Kasumi-1 (cell line): ENCODE data around the gene PDZD2.
"Not testable (repeated sequence)": the region's sequence is repeated elsewhere in the genome, so short reads cannot be mapped to it uniquely, and the experiment has no call there.

Experiments
- DNase-seq, 2 experiments: peaks; one replicate each; lab custom pipeline; 2025; lab: John Stamatoyannopoulos, UW

The PDZD2 gene

GRCh38 chr5:31733371-31733770 is 94.4 kb downstream of the PDZD2 start:
- no peak for DNase-seq

- no peak for DNase-seq
Measured at GRCh38 chr5:31736127-31736526, 97.2 kb downstream of the PDZD2 start.

GRCh38 chr5:31738199-31738598 is 99.3 kb downstream of the PDZD2 start:
- DNase-seq: no peak

- no peak for DNase-seq
Measured at GRCh38 chr5:31741496-31741895, 102.6 kb downstream of the PDZD2 start.

- no peak for DNase-seq
Measured at GRCh38 chr5:31743678-31744077, 104.7 kb downstream of the PDZD2 start.

- DNase-seq: no peak
Measured at GRCh38 chr5:31748458-31749172, 109.7 kb downstream of the PDZD2 start.

- DNase-seq: no peak
Measured at GRCh38 chr5:31750215-31750614, 111.3 kb downstream of the PDZD2 start.

- DNase-seq: no peak
Measured at GRCh38 chr5:31751610-31752009, 112.7 kb downstream of the PDZD2 start.

- DNase-seq: no peak
Measured at GRCh38 chr5:31753700-31754357, 114.9 kb downstream of the PDZD2 start.

GRCh38 chr5:31754358-31754704 is 115.4 kb downstream of the PDZD2 start:
- no peak for DNase-seq

GRCh38 chr5:31754741-31755675 is 116.1 kb downstream of the PDZD2 start:
- DNase-seq: no peak

GRCh38 chr5:31755676-31756230 is 116.8 kb downstream of the PDZD2 start:
- DNase-seq: no peak

GRCh38 chr5:31757806-31758205 is 118.9 kb downstream of the PDZD2 start:
- no peak for DNase-seq

GRCh38 chr5:31758803-31759425 is 120.0 kb downstream of the PDZD2 start:
- DNase-seq: no peak

GRCh38 chr5:31759925-31760324 is 121.0 kb downstream of the PDZD2 start:
- DNase-seq: no peak

- DNase-seq: no peak
Measured at GRCh38 chr5:31761877-31762276, 122.9 kb downstream of the PDZD2 start.

GRCh38 chr5:31763424-31763823 is 124.5 kb downstream of the PDZD2 start:
- DNase-seq: no peak

- not testable (repeated sequence) for DNase-seq
Measured at GRCh38 chr5:31764687-31765086, 125.8 kb downstream of the PDZD2 start.

GRCh38 chr5:31767335-31768031 is 128.6 kb downstream of the PDZD2 start:
- DNase-seq: no peak

- DNase-seq: no peak
Measured at GRCh38 chr5:31768046-31768445, 129.1 kb downstream of the PDZD2 start.

- no peak for DNase-seq
Measured at GRCh38 chr5:31768784-31769183, 129.9 kb downstream of the PDZD2 start.
